Muscle layer of colon (tissue), 2 donors: ENCODE data around the gene GZF1.

Experiments
- H3K27ac ChIP-seq: one replicate; pipeline ENCODE4 v1.7.0; 2013; ENCODE audit warnings: low read depth, mild to moderate bottlenecking, low read length, moderate library complexity
- H3K27me3 ChIP-seq, 2 donors: one replicate each; pipeline ENCODE4 v1.7.0; 2013; ENCODE audit warnings: low read length in 2 of 2, mild to moderate bottlenecking in 2 of 2; ENCODE audit not compliant: insufficient read depth in 2 of 2, control insufficient read depth in 1 of 2
- H3K36me3 ChIP-seq: one replicate; pipeline ENCODE4 v1.7.0; 2013; ENCODE audit warnings: mild to moderate bottlenecking, low read length; ENCODE audit not compliant: insufficient read depth
- H3K4me1 ChIP-seq: one replicate; pipeline ENCODE4 v1.7.0; 2013; ENCODE audit warnings: mild to moderate bottlenecking, low read length; ENCODE audit not compliant: insufficient read depth
- H3K4me3 ChIP-seq, 2 donors: one replicate each; pipeline ENCODE4 v1.7.0; 2013; ENCODE audit warnings: low read length in 2 of 2, low read depth in 1 of 2, mild to moderate bottlenecking in 1 of 2, moderate library complexity in 1 of 2
- H3K9ac ChIP-seq: one replicate; pipeline ENCODE4 v1.7.0; 2013; ENCODE audit warnings: low read length
- H3K9me3 ChIP-seq: one replicate; pipeline ENCODE4 v1.7.0; 2013; ENCODE audit warnings: mild to moderate bottlenecking, low read length
- donor health status: abdominal sarcoma.
- donor health status: Adenocarcinoma of cecum.

Gene GZF1

GRCh38 chr20:23331450-23332350 is 30.3 kb upstream of the GZF1 start:
- no peaks in the 10 kb centered on the region for H3K4me1 ChIP-seq
- no peaks in the 10 kb centered on the region for H3K36me3 ChIP-seq
- H3K9me3 ChIP-seq = no peaks in the 10 kb centered on the region
- no peak overlapping the region for H3K27ac ChIP-seq
- H3K27me3 ChIP-seq = no peaks in the 10 kb centered on the region
- no peak overlapping the region for H3K4me3 ChIP-seq
- no peak overlapping the region for H3K9ac ChIP-seq

- H3K4me3 ChIP-seq = no peak overlapping the region
These were observed 29.5 kb upstream of the GZF1 start for GRCh38 chr20:23332467-23332866.

GRCh38 chr20:23334111-23334510 is 27.9 kb upstream of the GZF1 start:
- H3K27me3 ChIP-seq = no peaks in the 10 kb centered on the region
- no peaks in the 10 kb centered on the region for H3K36me3 ChIP-seq
- no peak overlapping the region for H3K27ac ChIP-seq
- H3K9me3 ChIP-seq = no peaks in the 10 kb centered on the region
- H3K9ac ChIP-seq = no peak overlapping the region
- no peaks in the 10 kb centered on the region for H3K4me1 ChIP-seq
- H3K4me3 ChIP-seq = no peak overlapping the region

More at GRCh38 chr20:23332467-23332866, 29.5 kb upstream of the GZF1 start:
- Histone ChIP-seq H3K27me3 (no peaks in the 10 kb centered on the region), H3K9ac (no peak overlapping the region), H3K36me3 (no peaks in the 10 kb centered on the region), H3K9me3 (no peaks in the 10 kb centered on the region), H3K27ac (no peak overlapping the region), H3K4me1 (no peaks in the 10 kb centered on the region)

GRCh38 chr20:23335521-23335920 is 26.5 kb upstream of the GZF1 start:
- Histone ChIP-seq H3K27me3 (no peaks in the 10 kb centered on the region), H3K9ac (no peak overlapping the region)

GRCh38 chr20:23336476-23336875 is 25.5 kb upstream of the GZF1 start:
- H3K9ac ChIP-seq = no peak overlapping the region
- H3K9me3 ChIP-seq = no peaks in the 10 kb centered on the region
- H3K4me1 ChIP-seq = no peaks in the 10 kb centered on the region
- H3K36me3 ChIP-seq = no peaks in the 10 kb centered on the region
- no peak overlapping the region for H3K27ac ChIP-seq
- H3K27me3 ChIP-seq = no peaks in the 10 kb centered on the region
- H3K4me3 ChIP-seq = no peak overlapping the region

More at GRCh38 chr20:23335521-23335920, 26.5 kb upstream of the GZF1 start:
- H3K9me3 ChIP-seq = no peaks in the 10 kb centered on the region
- H3K4me1 ChIP-seq = no peaks in the 10 kb centered on the region
- H3K36me3 ChIP-seq = no peaks in the 10 kb centered on the region
- no peak overlapping the region for H3K27ac ChIP-seq
- H3K4me3 ChIP-seq = no peak overlapping the region

- Histone ChIP-seq H3K4me3 (no peak overlapping the region), H3K9ac (no peak overlapping the region), H3K27ac (no peak overlapping the region), H3K4me1 (no peaks in the 10 kb centered on the region), H3K36me3 (no peaks in the 10 kb centered on the region), H3K9me3 (no peaks in the 10 kb centered on the region), H3K27me3 (no peaks in the 10 kb centered on the region)
These were observed 24.7 kb upstream of the GZF1 start for GRCh38 chr20:23337312-23337711.

GRCh38 chr20:23339986-23340385 is 22.0 kb upstream of the GZF1 start:
- Histone ChIP-seq H3K27ac (no peak overlapping the region), H3K4me3 (no peak overlapping the region), H3K9ac (no peak overlapping the region), H3K36me3 (no peaks in the 10 kb centered on the region), H3K4me1 (no peaks in the 10 kb centered on the region), H3K27me3 (no peaks in the 10 kb centered on the region), H3K9me3 (no peaks in the 10 kb centered on the region)

- Histone ChIP-seq H3K4me3 (no peak overlapping the region), H3K9ac (no peak overlapping the region), H3K4me1 (no peaks in the 10 kb centered on the region), H3K36me3 (no peaks in the 10 kb centered on the region), H3K9me3 (no peaks in the 10 kb centered on the region), H3K27me3 (no peaks in the 10 kb centered on the region), H3K27ac (no peak overlapping the region)
These were observed 21.5 kb upstream of the GZF1 start for GRCh38 chr20:23340524-23340923.

GRCh38 chr20:23341073-23341472 is 20.9 kb upstream of the GZF1 start:
- Histone ChIP-seq H3K27me3 (no peaks in the 10 kb centered on the region), H3K9ac (no peak overlapping the region), H3K27ac (no peak overlapping the region), H3K36me3 (no peaks in the 10 kb centered on the region), H3K9me3 (no peaks in the 10 kb centered on the region), H3K4me1 (no peaks in the 10 kb centered on the region), H3K4me3 (no peak overlapping the region)

- no peak overlapping the region for H3K4me3 ChIP-seq
- no peaks in the 10 kb centered on the region for H3K36me3 ChIP-seq
- H3K27me3 ChIP-seq = no peaks in the 10 kb centered on the region
- no peak overlapping the region for H3K27ac ChIP-seq
- no peaks in the 10 kb centered on the region for H3K4me1 ChIP-seq
- no peak overlapping the region for H3K9ac ChIP-seq
- no peaks in the 10 kb centered on the region for H3K9me3 ChIP-seq
These were observed 18.4 kb upstream of the GZF1 start for GRCh38 chr20:23343590-23343989.

GRCh38 chr20:23344336-23344735 is 17.6 kb upstream of the GZF1 start:
- no peak overlapping the region for H3K9ac ChIP-seq

GRCh38 chr20:23346002-23346401 is 16.0 kb upstream of the GZF1 start:
- Histone ChIP-seq H3K27ac (no peak overlapping the region), H3K9me3 (no peaks in the 10 kb centered on the region), H3K9ac (no peak overlapping the region), H3K4me3 (no peak overlapping the region), H3K4me1 (peaks cover 8% of the 10 kb centered on the region), H3K27me3 (no peaks in the 10 kb centered on the region), H3K36me3 (no peaks in the 10 kb centered on the region)

More at GRCh38 chr20:23344336-23344735, 17.6 kb upstream of the GZF1 start:
- Histone ChIP-seq H3K9me3 (no peaks in the 10 kb centered on the region), H3K4me3 (no peak overlapping the region), H3K27ac (no peak overlapping the region), H3K4me1 (peaks cover 5% of the 10 kb centered on the region), H3K36me3 (no peaks in the 10 kb centered on the region), H3K27me3 (no peaks in the 10 kb centered on the region)
